Stomach (tissue), 9 donors: ENCODE results near the gene CPN2. TPM values are rescaled to one million over a fixed set of nuclear protein-coding genes. Genes with fewer than 3 reads are reported as not detected.

ENCODE experiments used
- DNase-seq, 2 donors: peaks; one replicate each; pipeline versions ENCODE4 v3.0.0 to v3.0.0-alpha.2; 2013 to 2019
- H3K27ac ChIP-seq, 5 donors: fragments of 200-600 bp in 4 of 5; sonication (generic) in 4 of 5; one replicate each; pipeline ENCODE4 v1.5.1; 2013 to 2019; ENCODE audit warnings: mild to moderate bottlenecking in 1 of 5, moderate library complexity in 1 of 5
- H3K27me3 ChIP-seq, 3 donors: fragments of 200-600 bp; sonication (generic); one replicate each; pipeline ENCODE4 v1.5.1; 2017 to 2019; ENCODE audit warnings: mixed run types in 1 of 3
- H3K36me3 ChIP-seq, 4 donors: fragments of 200-600 bp; sonication (generic); 1 replicate in 3 of 4; 2 replicates in 1 of 4; pipeline ENCODE4 v1.5.1; 2016 to 2019
- H3K4me1 ChIP-seq, 4 donors: fragments of 200-600 bp; sonication (generic); one replicate each; pipeline ENCODE4 v1.5.1; 2016 to 2019
- H3K4me3 ChIP-seq, 4 donors: fragments of 200-600 bp; sonication (generic) in 3 of 4; one replicate each; pipeline ENCODE4 v1.5.1; 2016 to 2019; ENCODE audit warnings: mild to moderate bottlenecking in 1 of 4
- H3K9me3 ChIP-seq, 4 donors: fragments of 200-600 bp; sonication (generic); one replicate each; pipeline ENCODE4 v1.5.1; 2016 to 2019
- CTCF ChIP-seq, 7 experiments: fragments of 450-650 bp in 4 of 7; fragments of 200-600 bp in 3 of 7; sonication (generic) in 3 of 7; IDR thresholded peaks; one replicate each; pipeline ENCODE4 v1.5.1; 2016 to 2019; ENCODE audit warnings: antibody characterized with exemption in 7 of 7, control low read depth in 2 of 7, mild to moderate bottlenecking in 1 of 7
- EP300 ChIP-seq: sonication (generic); formaldehyde crosslinking; IDR thresholded peaks from one replicate; pipeline ENCODE4 v1.6.1; 2017; ENCODE audit warnings: antibody characterized with exemption
- POLR2A ChIP-seq, 4 donors: fragments of 450-650 bp; IDR thresholded peaks; one replicate each; pipeline ENCODE4 v1.6.1; 2016; ENCODE audit warnings: antibody characterized with exemption in 4 of 4, control low read depth in 2 of 4, mild to moderate bottlenecking in 1 of 4, moderate library complexity in 1 of 4
- POLR2AphosphoS5 ChIP-seq, 3 donors: sonication (generic); formaldehyde crosslinking; IDR thresholded peaks; one replicate each; pipeline ENCODE4 v1.6.1; 2016; ENCODE audit warnings: antibody characterized with exemption in 3 of 3
- WGBS, 5 donors: extraction: QIAGEN DNeasy Blood & Tissue Kit in 3 of 5; methylation state at CpG; one replicate each; pipeline versions ENCODE4 v1.1.5 to v1.1.7; 2013 to 2018; 5-methylcytosine and 5-hydroxymethylcytosine counted together
- intact Hi-C: fragments of 100-400 bp; cut with DNase I; formaldehyde crosslinking; loops from one replicate; pipeline ENCODE4 v1.15.1; 2023; ENCODE audit warnings: low total_unique reads
- polyA plus RNA-seq, 3 donors: library from polyadenylated mRNA; stranded (reverse); fragments of 200-250 nt; gene quantifications; one replicate each; pipeline ENCODE4 v1.2.3, GENCODE V29; 2013
- total RNA-seq, 5 donors: library from RNA; depleted of rRNA; stranded (reverse); fragments of >200 nt; gene quantifications; one replicate each; pipeline versions ENCODE4 v1.1.0 to v1.2.3, GENCODE V29; 2014 to 2016
- donor health status: healthy with polysubstance abuse.
- donor health status: Bipolar disorder and iron deficiency.
- donor health status: healthy.

CPN2 gene
- total and polyA plus RNA-seq, 8 donors = not detected

- DNase-seq = no peak
- H3K27ac ChIP-seq = no peak overlapping the region
- H3K9me3 ChIP-seq = peaks cover 0 to 6% (median 0%) of the 10 kb centered on the region in 4 donors
- intact Hi-C loops = no loop called here
- TF ChIP-seq POLR2A (IDR thresholded peaks at IDR 0.05) (no peak), CTCF (IDR thresholded peaks at IDR 0.05) (no peak), EP300 (no peak), POLR2AphosphoS5 (IDR thresholded peaks at IDR 0.05) (no peak)
- no peaks in the 10 kb centered on the region for H3K4me1 ChIP-seq
- WGBS, 5 donors = 93 to 97% (median 96%) methylated on average over 4 to 6 of the region's 6 CpGs
- peaks cover 0 to 14% (median 0%) of the 10 kb centered on the region in 3 donors for H3K27me3 ChIP-seq
- no peak overlapping the region for H3K4me3 ChIP-seq
- H3K36me3 ChIP-seq = no peaks in the 10 kb centered on the region
Measured at GRCh38 chr3:194387276-194387675, 36.1 kb upstream of the CPN2 start.

GRCh38 chr3:194386648-194387047 lies 35.5 kb upstream of the CPN2 start:
- 26 to 45% (median 40%) methylated on average over 7 of the region's 7 CpGs for WGBS, 5 donors
- Histone ChIP-seq H3K4me1 (peaks cover 0 to 2% (median 0%) of the 10 kb centered on the region in 4 donors), H3K27ac (no peak overlapping the region), H3K27me3 (peaks cover 0 to 13% (median 0%) of the 10 kb centered on the region in 3 donors), H3K4me3 (no peak overlapping the region), H3K9me3 (peaks cover 0 to 6% (median 0%) of the 10 kb centered on the region in 4 donors), H3K36me3 (no peaks in the 10 kb centered on the region)
- TF ChIP-seq POLR2AphosphoS5 (IDR thresholded peaks at IDR 0.05) = no peak
- TF ChIP-seq CTCF (IDR thresholded peaks at IDR 0.05) = no peak
- no peak for TF ChIP-seq POLR2A (IDR thresholded peaks at IDR 0.05)
- TF ChIP-seq EP300 = no peak
- DNase-seq = no peak
- intact Hi-C loops = no loop called here

- Histone ChIP-seq H3K27me3 (peaks cover 0 to 19% (median 0%) of the 10 kb centered on the region in 3 donors), H3K4me1 (peaks cover 0 to 7% (median 0%) of the 10 kb centered on the region in 4 donors), H3K4me3 (no peak overlapping the region), H3K36me3 (no peaks in the 10 kb centered on the region), H3K9me3 (peaks cover 0 to 5% (median 0%) of the 10 kb centered on the region in 4 donors), H3K27ac (no peak overlapping the region)
- intact Hi-C loops = no loop called here
- no peak for DNase-seq
- TF ChIP-seq EP300 = no peak
- TF ChIP-seq POLR2A (IDR thresholded peaks at IDR 0.05) = no peak
- TF ChIP-seq CTCF (IDR thresholded peaks at IDR 0.05) = no peak
- no peak for TF ChIP-seq POLR2AphosphoS5 (IDR thresholded peaks at IDR 0.05)
- WGBS, 5 donors = 76 to 87% (median 84%) methylated on average over 15 of the region's 15 CpGs
Measured at GRCh38 chr3:194386066-194386465, 34.9 kb upstream of the CPN2 start.

GRCh38 chr3:194384569-194385001 lies 33.5 kb upstream of the CPN2 start:
- Histone ChIP-seq H3K4me3 (no peak overlapping the region), H3K36me3 (no peaks in the 10 kb centered on the region), H3K27ac (no peak overlapping the region), H3K27me3 (peaks cover 0 to 31% (median 0%) of the 10 kb centered on the region in 3 donors), H3K4me1 (peaks cover 0 to 7% (median 0%) of the 10 kb centered on the region in 4 donors), H3K9me3 (no peaks in the 10 kb centered on the region)
- TF ChIP-seq POLR2AphosphoS5 (IDR thresholded peaks at IDR 0.05) = no peak
- TF ChIP-seq EP300 = no peak
- TF ChIP-seq CTCF (IDR thresholded peaks at IDR 0.05) = no peak
- intact Hi-C loops = no loop called here
- 79 to 95% (median 92%) methylated on average over 8 to 12 of the region's 12 CpGs for WGBS, 5 donors
- DNase-seq = no peak
